ENCODE results near the gene MAP7D3.

DNA sequence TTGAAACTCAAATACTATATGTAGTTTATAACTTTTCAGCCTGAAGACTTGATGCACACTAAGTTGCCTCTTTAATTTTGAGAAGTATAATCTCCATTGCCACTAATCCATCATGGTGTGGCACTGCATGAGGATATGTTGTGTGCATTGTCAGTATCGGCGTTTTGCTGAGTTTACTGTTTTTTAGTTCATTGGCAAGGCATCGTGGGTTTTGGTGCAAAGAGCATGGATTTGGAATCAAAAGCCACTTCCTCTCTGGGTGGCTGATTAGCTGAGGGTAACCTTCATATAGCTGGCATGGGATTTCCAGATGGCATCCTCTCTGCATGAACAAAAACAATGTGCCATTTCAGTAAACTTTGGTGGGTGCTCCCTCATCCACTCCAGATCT lies 65.2 kb downstream of the MAP7D3 start:
- no peak for TF ChIP-seq FOXM1 (IDR thresholded peaks at IDR 0.05; ENCODE audit: borderline replicate concordance)
- no peak for TF ChIP-seq SP1 (IDR thresholded peaks at IDR 0.05)
- TF ChIP-seq BHLHE40 (IDR thresholded peaks at IDR 0.05; ENCODE audit: borderline replicate concordance) = no peak
- no peak for TF ChIP-seq FOXK2 (IDR thresholded peaks at IDR 0.05)
- TF ChIP-seq L3MBTL2 (conservative IDR thresholded peaks at IDR 0.05) = no peak
- TF ChIP-seq NFRKB (IDR thresholded peaks at IDR 0.05) = no peak
- TF ChIP-seq ARNT (IDR thresholded peaks at IDR 0.05) = no peak
- TF ChIP-seq ELF4 (IDR thresholded peaks at IDR 0.05) = no peak
- TF ChIP-seq ZNF384 (IDR thresholded peaks at IDR 0.05) = no peak

Data from HEK293T (cell line).